ENCODE measurements around the gene ARSK.

Gene ARSK

DNA sequence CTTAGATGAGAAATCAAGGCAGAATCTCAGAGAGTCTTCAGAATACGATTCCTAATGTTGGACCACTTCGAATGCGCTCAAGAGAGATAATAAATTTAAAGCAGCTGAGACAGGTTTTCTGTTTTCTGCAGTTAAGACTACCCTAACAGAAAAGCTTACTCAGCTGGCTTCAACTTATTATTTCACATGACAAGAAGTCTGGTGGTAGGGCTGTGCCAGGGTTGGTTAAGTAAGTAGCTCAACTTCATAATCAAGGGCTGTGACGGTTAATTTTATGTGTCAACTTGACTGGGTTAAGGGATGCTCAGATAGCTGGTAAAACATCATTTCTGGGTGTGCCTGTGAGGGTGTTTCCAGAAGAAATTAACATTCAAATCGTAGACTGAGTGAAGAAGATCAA is 68.8 kb downstream of the ARSK start:
- no peak overlapping the region for H3K18ac ChIP-seq (ENCODE audit: low read length)
- no peak overlapping the region for H3K9ac ChIP-seq (ENCODE audit: low read length)
- H2AK5ac ChIP-seq (ENCODE audit: low read length) = no peak overlapping the region
- H3K4me1 ChIP-seq (ENCODE audit: control insufficient read depth, low read depth, low read length) = no peaks in the 10 kb centered on the region
- no peak overlapping the region for H2BK5ac ChIP-seq (ENCODE audit: low read length)
- H4K5ac ChIP-seq (ENCODE audit: low read length) = no peak overlapping the region
- H3K4me2 ChIP-seq (ENCODE audit: low read length) = no peak overlapping the region
- H2BK120ac ChIP-seq (ENCODE audit: low read depth, low read length) = no peak overlapping the region
- H3K4ac ChIP-seq (ENCODE audit: low read depth, low read length) = no peak overlapping the region
- H2BK15ac ChIP-seq (replicated peaks; ENCODE audit: low read depth) = no peak overlapping the region
- no CpG with 5 or more reads among the region's 5 CpGs for WGBS (ENCODE audit: extremely low coverage, insufficient coverage, low lambda C conversion rate)
- H3K56ac ChIP-seq (ENCODE audit: low read length) = no peak overlapping the region
- no peak for DNase-seq
- no peak overlapping the region for H4K8ac ChIP-seq (ENCODE audit: low read depth, low read length)
- peaks cover 18% of the 10 kb centered on the region for H3K27me3 ChIP-seq (ENCODE audit: insufficient read depth, low read length, poor library complexity)
- no peak overlapping the region for H3K4me3 ChIP-seq (ENCODE audit: low read length)
- H3K27ac ChIP-seq (ENCODE audit: low read depth, low read length) = no peak overlapping the region
- H3K23ac ChIP-seq (ENCODE audit: low read length) = no peak overlapping the region
- no peaks in the 10 kb centered on the region for H3K36me3 ChIP-seq (ENCODE audit: control insufficient read depth, insufficient read depth, low read length)
- H3K79me2 ChIP-seq (ENCODE audit: control insufficient read depth, insufficient read depth, low read length) = no peaks in the 10 kb centered on the region
- H3K79me1 ChIP-seq (ENCODE audit: low read length) = no peaks in the 10 kb centered on the region

GRCh38 chr5:95624368-95624767 is 69.5 kb downstream of the ARSK start:
- Histone ChIP-seq H4K8ac (ENCODE audit: low read depth, low read length) (no peak overlapping the region), H2BK5ac (ENCODE audit: low read length) (no peak overlapping the region), H3K23ac (ENCODE audit: low read length) (no peak overlapping the region), H3K18ac (ENCODE audit: low read length) (no peak overlapping the region), H2BK120ac (ENCODE audit: low read depth, low read length) (no peak overlapping the region), H3K4me1 (ENCODE audit: control insufficient read depth, low read depth, low read length) (no peaks in the 10 kb centered on the region), H3K4me3 (ENCODE audit: low read length) (no peak overlapping the region), H2BK15ac (replicated peaks; ENCODE audit: low read depth) (no peak overlapping the region), H3K27ac (ENCODE audit: low read depth, low read length) (no peak overlapping the region), H3K79me2 (ENCODE audit: control insufficient read depth, insufficient read depth, low read length) (no peaks in the 10 kb centered on the region), H3K27me3 (ENCODE audit: insufficient read depth, low read length, poor library complexity) (peaks cover 12% of the 10 kb centered on the region), H3K4ac (ENCODE audit: low read depth, low read length) (no peak overlapping the region), H3K9ac (ENCODE audit: low read length) (no peak overlapping the region), H3K4me2 (ENCODE audit: low read length) (no peak overlapping the region), H2AK5ac (ENCODE audit: low read length) (no peak overlapping the region), H3K79me1 (ENCODE audit: low read length) (no peaks in the 10 kb centered on the region), H3K36me3 (ENCODE audit: control insufficient read depth, insufficient read depth, low read length) (no peaks in the 10 kb centered on the region), H3K56ac (ENCODE audit: low read length) (no peak overlapping the region), H4K5ac (ENCODE audit: low read length) (no peak overlapping the region)
- no peak for DNase-seq
- no CpG with 5 or more reads among the region's 2 CpGs for WGBS (ENCODE audit: extremely low coverage, insufficient coverage, low lambda C conversion rate)

GRCh38 chr5:95626701-95627100 is 71.8 kb downstream of the ARSK start:
- no peak for DNase-seq
- H3K56ac ChIP-seq (ENCODE audit: low read length) = no peak overlapping the region
- H2BK15ac ChIP-seq (replicated peaks; ENCODE audit: low read depth) = no peak overlapping the region
- H3K23ac ChIP-seq (ENCODE audit: low read length) = no peak overlapping the region
- no peak overlapping the region for H4K5ac ChIP-seq (ENCODE audit: low read length)
- H2BK120ac ChIP-seq (ENCODE audit: low read depth, low read length) = no peak overlapping the region
- H3K27ac ChIP-seq (ENCODE audit: low read depth, low read length) = no peak overlapping the region
- no peak overlapping the region for H3K4ac ChIP-seq (ENCODE audit: low read depth, low read length)
- no peak overlapping the region for H3K9ac ChIP-seq (ENCODE audit: low read length)
- no peak overlapping the region for H3K4me2 ChIP-seq (ENCODE audit: low read length)
- no peaks in the 10 kb centered on the region for H3K36me3 ChIP-seq (ENCODE audit: control insufficient read depth, insufficient read depth, low read length)
- peaks cover 3% of the 10 kb centered on the region for H3K27me3 ChIP-seq (ENCODE audit: insufficient read depth, low read length, poor library complexity)
- H3K79me1 ChIP-seq (ENCODE audit: low read length) = no peaks in the 10 kb centered on the region
- WGBS (ENCODE audit: extremely low coverage, insufficient coverage, low lambda C conversion rate) = no CpG with 5 or more reads among the region's 1 CpG
- no peaks in the 10 kb centered on the region for H3K4me1 ChIP-seq (ENCODE audit: control insufficient read depth, low read depth, low read length)
- H4K8ac ChIP-seq (ENCODE audit: low read depth, low read length) = no peak overlapping the region
- H2BK5ac ChIP-seq (ENCODE audit: low read length) = no peak overlapping the region
- no peak overlapping the region for H2AK5ac ChIP-seq (ENCODE audit: low read length)
- H3K79me2 ChIP-seq (ENCODE audit: control insufficient read depth, insufficient read depth, low read length) = no peaks in the 10 kb centered on the region
- H3K18ac ChIP-seq (ENCODE audit: low read length) = no peak overlapping the region
- no peak overlapping the region for H3K4me3 ChIP-seq (ENCODE audit: low read length)

- Histone ChIP-seq H2BK15ac (replicated peaks; ENCODE audit: low read depth) (no peak overlapping the region), H2BK5ac (ENCODE audit: low read length) (no peak overlapping the region), H3K56ac (ENCODE audit: low read length) (no peak overlapping the region), H2AK5ac (ENCODE audit: low read length) (no peak overlapping the region), H3K79me2 (ENCODE audit: control insufficient read depth, insufficient read depth, low read length) (no peaks in the 10 kb centered on the region), H3K4me2 (ENCODE audit: low read length) (no peak overlapping the region), H3K36me3 (ENCODE audit: control insufficient read depth, insufficient read depth, low read length) (no peaks in the 10 kb centered on the region), H4K8ac (ENCODE audit: low read depth, low read length) (no peak overlapping the region), H3K4ac (ENCODE audit: low read depth, low read length) (no peak overlapping the region), H3K18ac (ENCODE audit: low read length) (no peak overlapping the region), H2BK120ac (ENCODE audit: low read depth, low read length) (no peak overlapping the region), H3K79me1 (ENCODE audit: low read length) (no peaks in the 10 kb centered on the region), H3K27me3 (ENCODE audit: insufficient read depth, low read length, poor library complexity) (no peaks in the 10 kb centered on the region), H3K4me3 (ENCODE audit: low read length) (no peak overlapping the region), H3K4me1 (ENCODE audit: control insufficient read depth, low read depth, low read length) (no peaks in the 10 kb centered on the region), H3K27ac (ENCODE audit: low read depth, low read length) (no peak overlapping the region), H3K9ac (ENCODE audit: low read length) (no peak overlapping the region), H3K23ac (ENCODE audit: low read length) (no peak overlapping the region), H4K5ac (ENCODE audit: low read length) (no peak overlapping the region)
- no peak for DNase-seq
- no CpG with 5 or more reads among the region's 4 CpGs for WGBS (ENCODE audit: extremely low coverage, insufficient coverage, low lambda C conversion rate)
These were observed 73.3 kb downstream of the ARSK start for GRCh38 chr5:95627971-95628810.

GRCh38 chr5:95628933-95629332 is 74.0 kb downstream of the ARSK start:
- H3K9ac ChIP-seq (ENCODE audit: low read length) = no peak overlapping the region
- no peak overlapping the region for H4K8ac ChIP-seq (ENCODE audit: low read depth, low read length)
- no peaks in the 10 kb centered on the region for H3K79me2 ChIP-seq (ENCODE audit: control insufficient read depth, insufficient read depth, low read length)
- no peak overlapping the region for H3K4me2 ChIP-seq (ENCODE audit: low read length)
- H2BK15ac ChIP-seq (replicated peaks; ENCODE audit: low read depth) = no peak overlapping the region
- H3K23ac ChIP-seq (ENCODE audit: low read length) = no peak overlapping the region
- WGBS (ENCODE audit: extremely low coverage, insufficient coverage, low lambda C conversion rate) = no CpG with 5 or more reads among the region's 1 CpG
- no peak overlapping the region for H4K5ac ChIP-seq (ENCODE audit: low read length)
- DNase-seq = peak; percentile 23
- no peak overlapping the region for H2AK5ac ChIP-seq (ENCODE audit: low read length)
- no peak overlapping the region for H3K18ac ChIP-seq (ENCODE audit: low read length)
- H3K4ac ChIP-seq (ENCODE audit: low read depth, low read length) = no peak overlapping the region
- H3K79me1 ChIP-seq (ENCODE audit: low read length) = no peaks in the 10 kb centered on the region
- H3K27ac ChIP-seq (ENCODE audit: low read depth, low read length) = no peak overlapping the region
- no peak overlapping the region for H2BK120ac ChIP-seq (ENCODE audit: low read depth, low read length)
- no peaks in the 10 kb centered on the region for H3K4me1 ChIP-seq (ENCODE audit: control insufficient read depth, low read depth, low read length)
- H2BK5ac ChIP-seq (ENCODE audit: low read length) = no peak overlapping the region
- H3K36me3 ChIP-seq (ENCODE audit: control insufficient read depth, insufficient read depth, low read length) = no peaks in the 10 kb centered on the region
- H3K4me3 ChIP-seq (ENCODE audit: low read length) = no peak overlapping the region
- no peaks in the 10 kb centered on the region for H3K27me3 ChIP-seq (ENCODE audit: insufficient read depth, low read length, poor library complexity)
- H3K56ac ChIP-seq (ENCODE audit: low read length) = no peak overlapping the region

All from mesendoderm (in vitro differentiated cells).